Measurements from ENCODE around the gene NFXL1.

GRCh38 chr4:47913330-47913729 is 1.1 kb downstream of the NFXL1 start:
- TF ChIP-seq POLR2AphosphoS5 (IDR thresholded peaks at IDR 0.05; ENCODE audit: low read depth) (no peak), CTCF (IDR thresholded peaks at IDR 0.05; ENCODE audit: insufficient read depth, low read length) (no peak), GABPA (IDR thresholded peaks at IDR 0.05; ENCODE audit: low read depth) (no peak), REST (IDR thresholded peaks at IDR 0.05; ENCODE audit: insufficient replicate concordance, low read depth) (no peak), SPI1 (IDR thresholded peaks at IDR 0.05; ENCODE audit: borderline replicate concordance, low read depth) (no peak)
